DOHH2 (cell line): ENCODE data around the gene PBRM1.

Experiments
- H3F3A ChIP-seq: fragments of 200-600 bp; sonication (generic), shearing (Covaris generic); 2 replicates; pipeline ENCODE4 v1.6.0; 2016; ENCODE audit warnings: antibody characterized with exemption, mild to moderate bottlenecking; ENCODE audit not compliant: control insufficient read depth, insufficient read depth
- H3K27ac ChIP-seq: fragments of 200-600 bp; sonication (generic); 2 replicates; pipeline ENCODE4 v1.5.1; 2014; ENCODE audit warnings: low read depth, mild to moderate bottlenecking, low read length, moderate library complexity
- H3K27me3 ChIP-seq: fragments of 200-600 bp; sonication (generic); 2 replicates; pipeline ENCODE4 v1.6.1; 2014; ENCODE audit warnings: mild to moderate bottlenecking, low read length, mixed read lengths; ENCODE audit not compliant: control insufficient read depth
- H3K36me3 ChIP-seq: fragments of 200-600 bp; sonication (generic); 2 replicates; pipeline ENCODE4 v1.6.1; 2014; ENCODE audit warnings: mild to moderate bottlenecking, low read length, moderate library complexity, mixed read lengths; ENCODE audit not compliant: control insufficient read depth
- H3K4me1 ChIP-seq: fragments of 200-600 bp; sonication (generic); 2 replicates; pipeline ENCODE4 v1.6.1; 2014; ENCODE audit warnings: mild to moderate bottlenecking, low read length, mixed read lengths; ENCODE audit not compliant: control insufficient read depth
- H3K4me2 ChIP-seq: fragments of 200-600 bp; sonication (generic); 2 replicates; pipeline ENCODE4 v1.6.0; 2014; ENCODE audit warnings: mild to moderate bottlenecking, low read length, moderate library complexity
- H3K4me3 ChIP-seq: fragments of 200-600 bp; sonication (generic); 2 replicates; pipeline ENCODE4 v1.5.1; 2014; ENCODE audit warnings: mild to moderate bottlenecking, low read length, mixed read lengths
- H3K79me2 ChIP-seq: fragments of 200-600 bp; sonication (generic); 2 replicates; pipeline ENCODE4 v1.6.1; 2014; ENCODE audit warnings: mild to moderate bottlenecking, low read length, mixed read lengths; ENCODE audit not compliant: control insufficient read depth
- H3K9me2 ChIP-seq: fragments of 200-600 bp; sonication (generic); replicated peaks from 2 replicates; pipeline ENCODE4 v1.6.1; 2014; ENCODE audit warnings: mild to moderate bottlenecking, low read length, mixed read lengths; ENCODE audit not compliant: control insufficient read depth
- H3K9me3 ChIP-seq: fragments of 200-600 bp; sonication (generic); 2 replicates; pipeline ENCODE4 v1.6.1; 2014; ENCODE audit warnings: antibody characterized with exemption, low read length, mixed read lengths; ENCODE audit not compliant: control insufficient read depth, insufficient read depth
- H4K20me1 ChIP-seq: fragments of 200-600 bp; sonication (generic); 2 replicates; pipeline ENCODE4 v1.6.0; 2014; ENCODE audit warnings: low read depth, mild to moderate bottlenecking, antibody characterized with exemption, low read length, moderate library complexity; ENCODE audit not compliant: control insufficient read depth, insufficient read depth
- EZH2phosphoT487 ChIP-seq: fragments of 200-600 bp; sonication (generic); IDR thresholded peaks from 2 replicates; pipeline ENCODE4 v1.6.1; 2017; ENCODE audit warnings: borderline replicate concordance, mild to moderate bottlenecking, antibody characterized with exemption, low read length, moderate library complexity, mixed read lengths
- TF ChIP-seq, protein P1 (sequence below): fragments of 200-600 bp; sonication (generic); IDR thresholded peaks from one replicate; pipeline ENCODE4 v1.5.1; 2014; ENCODE audit warnings: antibody characterized with exemption, mild to moderate bottlenecking, low read depth, low read length; ENCODE audit not compliant: poor library complexity, severe bottlenecking

The PBRM1 gene

DNA sequence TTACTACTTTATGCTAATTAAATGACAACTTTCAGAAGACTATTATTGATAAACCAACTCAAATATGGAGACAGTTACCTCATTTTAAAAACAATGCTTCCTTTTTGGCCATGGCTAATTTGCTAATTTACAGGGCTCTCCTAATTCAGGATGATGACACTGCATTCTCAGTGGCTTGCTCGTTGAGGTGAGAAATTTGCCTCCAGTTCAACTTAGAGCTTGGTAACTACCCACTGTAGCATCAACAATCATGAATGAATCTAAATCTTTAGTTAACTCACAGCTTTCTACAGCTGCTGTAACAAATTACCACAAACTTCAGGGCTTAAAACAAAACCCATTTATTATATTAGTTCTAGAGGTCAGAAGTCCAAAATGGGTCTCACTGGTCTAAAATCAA is 14.0 kb downstream of the PBRM1 start:
- Histone ChIP-seq H3K79me2 (peaks cover 30% of the 10 kb centered on the region), H3K9me2 (no peaks in the 10 kb centered on the region), H3K9me3 (no peaks in the 10 kb centered on the region), H3K27me3 (no peaks in the 10 kb centered on the region), H3K36me3 (peaks cover 70% of the 10 kb centered on the region), H3K4me3 (no peak overlapping the region), H4K20me1 (0 out of 2 replicates have a peak, but pooled peaks cover 3% of the 10 kb centered on the region), H3F3A (peaks cover 2% of the 10 kb centered on the region; the same call in 1 of the 2 replicates), H3K27ac (no peak overlapping the region), H3K4me2 (no peak overlapping the region), H3K4me1 (0 out of 2 replicates have a peak, but pooled peaks cover 3% of the 10 kb centered on the region)
- TF ChIP-seq, protein P1, sequence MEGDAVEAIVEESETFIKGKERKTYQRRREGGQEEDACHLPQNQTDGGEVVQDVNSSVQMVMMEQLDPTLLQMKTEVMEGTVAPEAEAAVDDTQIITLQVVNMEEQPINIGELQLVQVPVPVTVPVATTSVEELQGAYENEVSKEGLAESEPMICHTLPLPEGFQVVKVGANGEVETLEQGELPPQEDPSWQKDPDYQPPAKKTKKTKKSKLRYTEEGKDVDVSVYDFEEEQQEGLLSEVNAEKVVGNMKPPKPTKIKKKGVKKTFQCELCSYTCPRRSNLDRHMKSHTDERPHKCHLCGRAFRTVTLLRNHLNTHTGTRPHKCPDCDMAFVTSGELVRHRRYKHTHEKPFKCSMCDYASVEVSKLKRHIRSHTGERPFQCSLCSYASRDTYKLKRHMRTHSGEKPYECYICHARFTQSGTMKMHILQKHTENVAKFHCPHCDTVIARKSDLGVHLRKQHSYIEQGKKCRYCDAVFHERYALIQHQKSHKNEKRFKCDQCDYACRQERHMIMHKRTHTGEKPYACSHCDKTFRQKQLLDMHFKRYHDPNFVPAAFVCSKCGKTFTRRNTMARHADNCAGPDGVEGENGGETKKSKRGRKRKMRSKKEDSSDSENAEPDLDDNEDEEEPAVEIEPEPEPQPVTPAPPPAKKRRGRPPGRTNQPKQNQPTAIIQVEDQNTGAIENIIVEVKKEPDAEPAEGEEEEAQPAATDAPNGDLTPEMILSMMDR = no peak
- TF ChIP-seq EZH2phosphoT487 = no peak

DNA sequence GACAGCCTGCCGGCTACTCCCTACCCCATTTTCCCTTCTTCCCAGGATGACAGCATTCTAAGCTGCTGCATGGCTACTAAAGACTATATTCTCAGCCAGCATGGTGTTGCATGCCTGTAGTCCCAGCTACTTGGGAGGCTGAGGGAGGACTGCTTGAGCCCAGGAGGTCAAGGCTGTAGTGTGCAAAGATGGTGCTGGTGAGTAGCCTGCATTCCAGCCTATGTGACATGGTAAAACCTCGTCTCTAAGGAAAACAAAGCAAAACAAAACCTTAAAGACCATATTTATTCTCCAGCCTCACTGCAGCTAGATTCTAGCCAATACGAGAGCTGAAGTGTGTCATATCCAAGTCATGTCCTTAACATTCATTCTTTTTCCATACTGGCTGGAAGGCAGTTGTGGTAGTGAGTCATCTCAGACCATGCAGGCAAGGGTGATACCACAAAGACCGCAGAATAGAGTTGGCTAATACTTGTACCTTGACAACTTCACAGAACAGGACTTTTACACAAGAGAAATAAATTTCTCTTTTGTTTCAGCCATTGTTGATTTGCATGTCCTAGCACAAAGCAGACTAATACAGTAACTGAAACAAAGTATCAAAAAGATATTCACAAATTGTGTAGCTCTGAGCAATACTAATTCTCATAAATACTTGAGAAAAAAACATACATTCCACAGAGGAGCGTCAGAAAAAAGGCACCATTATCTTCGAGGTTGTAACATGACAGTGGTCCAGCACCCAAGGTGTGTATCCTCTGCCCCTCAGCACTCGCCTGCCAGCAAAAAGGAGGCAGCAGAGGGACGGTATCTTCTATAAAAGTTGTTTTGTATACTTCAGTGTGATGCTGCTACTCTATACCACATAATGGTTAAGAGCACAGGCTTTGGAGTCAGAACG is 14.8 kb downstream of the PBRM1 start:
- no peak overlapping the region for H3K4me2 ChIP-seq
- H3K79me2 ChIP-seq = peaks cover 30% of the 10 kb centered on the region
- H3K27ac ChIP-seq = no peak overlapping the region
- TF ChIP-seq EZH2phosphoT487 = no peak
- H3K27me3 ChIP-seq = no peaks in the 10 kb centered on the region
- no peaks in the 10 kb centered on the region for H3K9me2 ChIP-seq
- H4K20me1 ChIP-seq = 0 out of 2 replicates have a peak, but pooled peaks cover 3% of the 10 kb centered on the region
- H3K4me3 ChIP-seq = no peak overlapping the region
- peaks cover 69% of the 10 kb centered on the region for H3K36me3 ChIP-seq
- H3K4me1 ChIP-seq = 0 out of 2 replicates have a peak, but pooled peaks cover 3% of the 10 kb centered on the region
- no peaks in the 10 kb centered on the region for H3K9me3 ChIP-seq
- peaks cover 2% of the 10 kb centered on the region; the same call in 1 of the 2 replicates for H3F3A ChIP-seq

DNA sequence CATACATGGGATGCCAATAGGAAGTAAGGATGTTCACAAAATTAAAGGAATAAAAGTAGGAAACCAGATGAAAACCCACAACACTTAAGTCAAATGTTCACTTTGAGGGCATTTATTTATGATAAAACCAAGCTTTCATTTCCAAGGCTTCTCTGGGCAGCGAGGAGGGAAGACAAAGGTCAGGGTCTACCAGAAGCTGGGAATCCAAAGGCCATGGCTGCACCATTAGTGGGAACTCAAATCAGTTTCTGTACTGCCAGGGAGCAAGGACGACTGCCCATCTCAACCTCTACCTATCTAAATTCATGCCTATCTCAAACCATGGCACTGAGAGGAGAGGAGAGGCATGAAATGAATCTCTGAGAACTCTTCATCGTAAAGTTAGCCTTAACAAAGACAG is 22.6 kb downstream of the PBRM1 start:
- no peaks in the 10 kb centered on the region for H3K9me3 ChIP-seq
- no peak overlapping the region for H3K4me2 ChIP-seq
- H4K20me1 ChIP-seq = no peaks in the 10 kb centered on the region
- TF ChIP-seq, protein P1 = no peak
- no peak for TF ChIP-seq EZH2phosphoT487
- no peaks in the 10 kb centered on the region for H3K4me1 ChIP-seq
- H3K9me2 ChIP-seq = no peaks in the 10 kb centered on the region
- H3K36me3 ChIP-seq = peaks cover 72% of the 10 kb centered on the region
- H3K27me3 ChIP-seq = no peaks in the 10 kb centered on the region
- no peak overlapping the region for H3K27ac ChIP-seq
- peaks cover 5% of the 10 kb centered on the region; the same call in 1 of the 2 replicates for H3K79me2 ChIP-seq
- no peaks in the 10 kb centered on the region for H3F3A ChIP-seq
- H3K4me3 ChIP-seq = no peak overlapping the region

DNA sequence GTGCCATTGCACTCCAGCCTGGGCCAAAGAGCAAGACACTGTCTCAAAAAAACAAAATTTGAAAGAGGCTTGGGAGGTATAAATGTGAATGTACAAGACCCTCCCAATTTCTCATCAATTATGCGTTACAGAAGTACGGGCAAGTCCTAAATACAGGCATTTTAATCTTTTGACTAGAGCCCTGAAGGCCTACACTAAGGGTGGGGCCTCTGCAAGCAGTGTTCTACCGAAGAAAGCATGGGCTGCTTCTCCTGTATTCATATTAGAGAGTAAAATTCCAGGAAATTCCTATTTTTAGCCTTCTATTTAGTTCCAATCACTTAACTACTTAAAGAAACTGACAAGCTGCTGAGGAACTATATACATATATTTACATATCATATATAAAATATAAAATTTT is 25.7 kb downstream of the PBRM1 start:
- Histone ChIP-seq H3K27me3 (no peaks in the 10 kb centered on the region), H3K9me3 (no peaks in the 10 kb centered on the region), H3K36me3 (peaks cover 74% of the 10 kb centered on the region), H3K79me2 (peaks cover 5% of the 10 kb centered on the region; the same call in 1 of the 2 replicates), H3K27ac (no peak overlapping the region), H4K20me1 (no peaks in the 10 kb centered on the region), H3K4me1 (no peaks in the 10 kb centered on the region), H3K4me2 (no peak overlapping the region), H3K9me2 (no peaks in the 10 kb centered on the region), H3F3A (no peaks in the 10 kb centered on the region), H3K4me3 (no peak overlapping the region)
- TF ChIP-seq, protein P1 = no peak
- no peak for TF ChIP-seq EZH2phosphoT487
